T-helper 1 cell (primary cell): ENCODE results near the gene KCNG2.
"Not testable (repeated sequence)": the region's sequence is repeated elsewhere in the genome, so short reads cannot be mapped to it uniquely, and the experiment has no call there.

Experiments
- DNase-seq, 5 donors: peaks; one replicate each; pipeline ENCODE4 v3.0.0-alpha.2; 2012 to 2020

KCNG2 gene

DNA sequence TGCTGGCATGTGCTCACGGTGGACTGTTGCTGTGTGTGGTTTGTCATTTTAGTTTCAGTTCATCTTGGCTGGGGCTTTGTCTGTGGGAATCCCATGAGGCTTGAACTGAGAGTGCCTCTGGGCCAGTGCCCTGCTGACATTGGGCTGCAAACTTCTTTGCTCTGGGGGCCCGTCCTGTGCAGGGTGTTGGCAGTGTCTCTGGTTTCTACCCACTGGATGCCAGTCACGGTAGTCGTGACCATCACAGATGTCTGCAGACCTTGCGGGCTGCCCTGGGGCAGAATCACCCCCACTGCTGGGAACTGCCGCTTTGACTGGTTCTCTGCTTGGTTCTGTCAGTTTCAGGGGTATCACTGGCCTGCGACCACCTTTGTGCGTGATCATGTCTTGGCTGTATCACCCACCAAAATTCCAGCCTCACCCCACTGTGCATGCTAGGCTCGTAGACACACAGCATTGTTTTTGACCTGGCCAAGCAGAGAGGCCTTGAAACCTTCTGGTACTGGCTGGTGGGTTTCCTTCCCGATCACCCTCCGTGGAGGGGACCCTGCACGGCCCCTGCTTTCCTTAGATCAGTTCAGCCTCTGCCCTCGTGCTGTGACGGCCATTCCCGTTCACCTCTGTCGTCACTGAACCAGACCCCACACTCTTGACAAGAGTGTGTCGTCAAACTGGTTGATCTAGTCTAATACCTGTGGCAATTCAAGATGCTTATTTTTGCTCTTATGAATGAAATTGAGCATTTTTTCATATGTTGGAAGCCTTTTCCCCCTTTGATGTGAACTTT is 57.6 kb downstream of the KCNG2 start:
- no peak for DNase-seq

DNA sequence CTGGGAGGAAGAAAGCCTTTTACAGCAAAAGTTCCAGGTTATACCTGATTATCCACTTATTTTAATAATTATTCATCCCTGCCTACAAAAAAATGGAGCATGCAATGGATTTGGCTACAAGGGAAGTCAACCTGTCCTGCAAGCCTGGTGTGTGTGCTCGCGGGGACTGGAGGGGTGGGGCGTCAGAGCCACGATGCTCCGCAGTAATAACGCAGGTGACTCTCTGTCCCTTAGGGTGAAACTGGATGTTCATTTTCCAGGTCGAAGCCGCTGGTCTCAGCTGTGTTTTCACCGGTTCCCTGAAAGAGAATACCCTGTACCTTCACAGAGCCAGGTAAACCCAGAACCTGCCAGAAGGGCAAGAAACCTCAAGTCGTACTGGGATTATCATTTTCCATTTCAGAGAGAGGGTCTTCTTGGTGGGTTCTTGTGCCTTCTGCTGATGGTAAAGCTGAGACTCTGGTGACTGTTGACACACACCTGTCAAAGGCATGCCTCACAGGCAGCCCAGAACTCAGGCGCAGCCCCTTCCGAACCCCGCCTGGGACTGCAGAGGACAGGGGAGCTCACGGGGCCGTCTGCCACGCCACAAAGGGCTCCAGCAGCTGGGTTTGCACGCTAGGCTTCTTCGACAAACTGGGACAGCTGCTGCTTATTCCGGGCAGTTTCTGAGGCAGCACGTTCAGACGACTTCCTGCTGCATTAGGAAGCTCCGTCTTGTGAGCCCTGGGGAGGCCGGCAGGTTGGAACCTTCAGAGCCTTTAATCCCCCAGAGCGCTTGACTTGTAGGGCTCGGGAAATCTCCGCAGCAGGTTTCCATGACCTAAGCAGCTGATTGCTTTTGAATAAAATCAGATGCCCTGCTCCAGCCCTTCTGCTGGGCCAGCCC is 58.6 kb downstream of the KCNG2 start:
- DNase-seq: no peak

DNA sequence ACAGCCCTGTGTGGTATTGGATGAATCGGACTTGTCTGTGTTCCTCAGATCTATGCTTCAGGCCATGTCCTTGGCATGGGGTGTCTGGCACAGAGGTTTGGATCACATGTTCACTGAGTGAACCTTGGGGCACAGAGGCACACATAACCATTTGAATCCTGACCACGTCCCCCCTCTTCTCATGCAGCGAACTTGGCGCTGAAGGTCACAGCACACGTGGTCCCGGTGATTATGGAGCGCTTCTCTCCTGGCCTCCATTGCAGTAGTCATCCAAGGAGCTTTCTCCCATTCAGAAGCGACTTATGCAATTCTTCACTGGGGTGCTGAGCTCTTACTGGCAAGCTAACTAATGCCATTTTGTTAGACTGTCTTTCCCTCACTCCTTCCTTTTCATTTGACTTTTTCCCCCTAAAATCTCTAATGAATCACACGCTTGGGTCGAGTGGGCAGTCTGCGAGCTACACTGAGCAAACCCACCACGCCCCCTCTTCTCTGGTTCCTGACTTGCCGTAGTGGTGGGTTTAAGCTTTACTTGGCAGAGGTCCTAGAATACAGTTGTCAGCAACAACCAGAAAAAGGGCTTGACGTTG is 59.4 kb downstream of the KCNG2 start:
- DNase-seq: no peak

DNA sequence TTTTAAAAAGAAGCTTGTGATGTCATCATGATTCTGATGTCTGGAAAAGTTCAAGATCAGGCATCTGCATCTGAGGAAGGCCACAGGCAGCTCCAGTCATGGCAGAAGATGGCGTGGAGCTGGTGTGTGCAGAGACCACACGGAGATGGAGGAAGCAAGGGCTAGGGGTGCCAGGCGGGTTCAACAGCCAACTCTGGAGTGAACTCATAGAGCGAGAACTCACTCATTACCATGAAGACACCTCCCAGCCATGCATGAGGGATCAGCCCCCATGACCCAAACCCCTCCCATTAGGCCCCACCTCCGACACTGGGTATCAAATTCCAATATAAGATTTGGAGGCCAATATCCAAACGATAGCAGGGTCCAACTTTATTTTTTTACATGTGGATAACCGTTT is 61.6 kb downstream of the KCNG2 start:
- no peak for DNase-seq

DNA sequence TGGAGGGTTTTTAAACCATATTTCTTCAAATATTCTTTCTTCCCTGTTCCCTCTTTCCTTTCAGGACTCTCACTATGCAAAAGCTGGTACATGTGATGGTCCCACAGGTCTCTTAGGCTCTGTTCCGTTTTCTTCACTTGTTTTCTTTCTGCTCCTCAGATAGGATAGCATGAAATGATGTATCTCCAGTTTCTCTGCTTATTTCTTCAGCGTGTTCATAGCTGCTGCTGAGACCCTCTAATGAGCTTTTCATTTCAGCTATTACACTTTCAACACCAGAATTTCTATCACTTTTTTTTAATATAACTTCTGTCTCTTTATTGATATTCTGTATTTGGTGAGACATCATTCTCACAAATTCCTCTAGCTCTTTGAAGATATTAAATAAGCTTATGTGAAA is 63.9 kb downstream of the KCNG2 start:
- no peak for DNase-seq

DNA sequence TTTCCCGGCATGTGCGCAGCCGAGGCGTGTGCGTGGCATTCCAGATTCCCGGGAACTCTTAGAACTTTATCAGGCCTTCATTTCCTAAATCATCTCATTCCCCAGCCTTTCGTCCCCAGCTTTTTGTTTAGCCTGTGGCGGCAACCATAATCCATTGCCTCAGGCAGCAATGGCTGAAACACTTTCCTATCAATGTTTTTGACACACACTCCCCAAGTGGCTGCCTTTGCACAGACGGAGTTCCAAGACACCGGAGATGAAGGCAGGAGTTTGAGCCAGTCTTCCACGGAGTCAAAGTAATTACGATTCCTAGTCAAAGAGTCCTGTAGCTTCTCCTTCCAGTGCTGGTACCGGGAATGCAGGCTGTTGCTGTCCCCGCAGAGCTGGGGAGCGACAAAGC is 64.8 kb downstream of the KCNG2 start:
- no peak for DNase-seq

DNA sequence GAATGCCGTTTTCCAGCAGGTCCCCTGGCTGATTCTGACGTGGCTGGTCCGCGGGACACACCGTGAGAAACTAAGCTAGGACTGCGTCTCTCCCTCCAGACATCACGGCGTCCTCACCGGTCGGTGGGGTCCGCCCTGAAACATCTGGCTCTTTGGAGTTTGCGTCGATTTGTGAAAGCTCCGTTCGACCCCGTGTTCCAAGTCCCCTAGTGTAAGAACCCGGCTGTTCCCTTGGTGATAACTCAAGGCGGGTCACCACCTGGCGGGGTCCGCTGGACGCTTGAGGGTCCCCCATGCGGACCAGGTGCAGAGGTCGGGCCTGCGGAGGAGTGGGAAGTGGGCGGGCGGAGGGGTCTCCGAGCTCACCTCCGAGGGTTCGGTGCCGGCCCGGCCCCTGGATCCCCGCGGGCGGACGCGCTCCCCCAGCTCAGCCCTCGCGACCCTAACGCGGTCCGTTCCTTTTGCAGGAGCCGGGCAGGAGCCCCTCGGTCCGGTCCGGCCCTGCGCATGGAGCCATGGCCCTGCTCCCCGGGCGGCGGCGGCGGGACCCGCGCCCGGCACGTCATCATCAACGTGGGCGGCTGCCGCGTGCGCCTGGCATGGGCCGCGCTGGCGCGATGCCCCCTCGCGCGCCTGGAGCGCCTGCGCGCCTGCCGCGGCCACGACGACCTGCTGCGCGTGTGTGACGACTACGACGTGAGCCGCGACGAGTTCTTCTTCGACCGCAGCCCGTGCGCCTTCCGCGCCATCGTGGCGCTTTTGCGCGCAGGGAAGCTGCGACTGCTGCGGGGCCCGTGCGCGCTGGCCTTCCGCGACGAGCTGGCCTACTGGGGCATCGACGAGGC is 65.6 kb downstream of the KCNG2 start:
- no peak for DNase-seq

DNA sequence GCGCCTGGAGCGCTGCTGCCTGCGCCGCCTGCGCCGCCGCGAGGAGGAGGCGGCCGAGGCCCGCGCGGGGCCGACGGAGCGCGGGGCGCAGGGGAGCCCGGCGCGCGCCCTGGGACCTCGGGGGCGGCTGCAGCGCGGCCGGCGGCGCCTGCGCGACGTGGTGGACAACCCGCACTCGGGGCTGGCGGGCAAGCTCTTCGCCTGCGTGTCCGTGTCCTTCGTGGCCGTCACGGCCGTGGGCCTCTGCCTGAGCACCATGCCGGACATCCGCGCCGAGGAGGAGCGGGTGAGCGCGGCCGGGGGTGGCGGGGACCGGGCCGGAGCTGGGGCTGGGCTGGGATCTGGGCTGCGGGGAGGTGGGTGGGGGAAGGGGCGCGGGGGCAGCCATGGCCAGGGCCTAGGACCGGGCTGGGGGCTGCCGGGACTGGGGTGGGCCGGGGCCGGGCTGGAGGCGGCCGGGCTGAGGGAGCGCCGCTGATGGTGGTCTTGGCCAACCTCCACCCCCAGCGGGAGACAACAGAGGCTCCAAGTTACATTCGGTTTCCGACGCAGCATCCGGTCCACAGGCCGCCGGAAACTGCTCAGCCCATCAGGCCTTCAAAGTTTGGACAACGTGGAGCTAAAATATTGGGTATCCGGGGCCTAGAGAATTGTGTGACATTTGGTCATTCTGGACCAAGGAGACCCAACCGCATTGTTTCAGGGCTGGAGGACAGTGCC is 66.4 kb downstream of the KCNG2 start:
- DNase-seq: no peak

DNA sequence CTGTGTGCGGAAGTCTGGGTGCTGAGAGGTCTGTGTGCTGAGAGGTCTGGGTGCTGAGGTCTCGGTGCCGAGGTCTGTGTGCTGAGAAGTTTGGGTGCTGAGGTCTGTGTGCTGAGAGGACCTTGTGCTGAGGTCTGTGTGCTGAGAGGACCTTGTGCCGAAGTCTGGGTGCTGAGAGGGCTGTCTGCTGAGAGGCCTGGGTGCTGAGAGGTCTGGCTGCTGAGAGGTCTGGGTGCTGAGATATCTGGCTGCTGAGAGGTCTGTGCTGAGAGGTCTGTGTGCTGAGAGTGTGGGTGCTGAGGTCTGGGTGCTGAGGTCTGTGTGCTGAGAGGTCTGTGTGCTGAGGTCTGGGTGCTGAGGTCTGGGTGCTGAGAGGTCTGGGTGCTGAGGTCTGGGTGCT is 67.2 kb downstream of the KCNG2 start:
- DNase-seq: not testable (repeated sequence)

DNA sequence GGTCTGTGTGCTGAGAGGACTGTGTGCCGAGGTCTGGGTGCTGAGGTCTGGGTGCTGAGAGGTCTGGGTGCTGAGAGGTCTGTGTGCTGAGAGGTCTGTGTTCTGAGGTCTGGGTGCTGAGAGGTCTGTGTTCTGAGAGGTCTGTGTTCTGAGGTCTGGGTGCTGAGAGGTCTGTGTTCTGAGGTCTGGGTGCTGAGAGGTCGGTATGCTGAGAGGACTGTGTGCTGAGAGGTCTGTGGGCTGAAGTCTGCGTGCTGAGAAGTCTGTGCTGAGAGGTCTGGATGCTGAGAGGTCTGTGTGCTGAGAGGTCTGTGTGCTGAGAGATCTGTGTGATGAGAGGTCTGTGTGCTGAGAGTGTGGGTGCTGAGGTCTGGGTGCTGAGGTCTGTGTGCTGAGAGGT is 68.2 kb downstream of the KCNG2 start:
- not testable (repeated sequence) for DNase-seq

DNA sequence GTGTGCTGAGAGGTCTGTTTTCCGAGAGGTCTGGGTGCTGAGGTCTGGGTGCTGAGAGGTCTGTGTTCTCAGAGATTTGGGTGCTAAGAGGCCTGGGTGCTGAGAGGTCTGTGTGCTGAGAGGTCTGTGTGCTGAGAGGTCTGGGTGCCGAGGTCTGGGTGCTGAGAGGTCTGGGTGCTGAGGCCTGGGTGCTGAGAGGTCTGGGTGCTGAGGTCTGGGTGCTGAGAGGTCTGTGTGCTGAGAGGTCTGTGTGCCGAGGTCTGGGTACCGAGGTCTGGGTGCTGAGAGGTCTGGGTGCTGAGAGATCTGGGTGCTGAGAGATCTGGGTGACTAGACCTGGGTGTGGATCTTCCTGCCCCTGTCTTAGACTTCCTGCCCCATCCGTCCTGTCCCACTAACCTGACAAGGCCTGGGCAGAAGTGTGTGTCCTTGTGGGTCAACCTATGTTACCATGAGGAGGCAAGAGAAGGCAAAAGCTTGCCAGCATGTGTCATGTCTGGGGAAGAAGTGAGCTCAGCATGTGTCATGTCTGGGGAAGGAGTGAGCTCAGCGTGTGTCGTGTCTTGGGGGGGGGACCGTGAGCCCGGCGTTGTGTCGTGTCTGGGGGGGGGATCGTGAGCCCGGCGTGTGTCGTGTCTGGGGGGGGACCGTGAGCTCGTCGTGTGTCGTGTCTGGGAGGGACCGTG is 69.3 kb downstream of the KCNG2 start:
- no peak for DNase-seq

DNA sequence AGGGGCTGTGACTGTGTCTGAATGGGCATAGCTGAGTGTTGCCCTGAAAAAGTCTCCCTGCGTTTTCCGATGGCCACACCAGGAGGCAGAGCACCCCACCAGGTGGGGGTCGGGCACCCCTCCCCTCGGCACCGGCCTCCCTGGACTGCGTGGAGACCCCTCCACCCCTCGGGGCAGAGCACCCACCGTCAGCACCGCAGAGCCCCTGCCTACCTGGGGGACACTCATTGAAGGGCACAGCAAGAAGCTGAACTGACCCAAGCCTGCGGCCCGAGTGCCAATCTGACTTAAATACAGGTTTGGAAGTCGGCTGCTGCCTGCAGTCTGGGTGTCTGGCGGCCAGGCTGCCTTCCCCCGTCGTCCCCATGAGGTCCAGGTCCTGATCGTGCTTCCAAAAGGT is 69.9 kb downstream of the KCNG2 start:
- DNase-seq: no peak

DNA sequence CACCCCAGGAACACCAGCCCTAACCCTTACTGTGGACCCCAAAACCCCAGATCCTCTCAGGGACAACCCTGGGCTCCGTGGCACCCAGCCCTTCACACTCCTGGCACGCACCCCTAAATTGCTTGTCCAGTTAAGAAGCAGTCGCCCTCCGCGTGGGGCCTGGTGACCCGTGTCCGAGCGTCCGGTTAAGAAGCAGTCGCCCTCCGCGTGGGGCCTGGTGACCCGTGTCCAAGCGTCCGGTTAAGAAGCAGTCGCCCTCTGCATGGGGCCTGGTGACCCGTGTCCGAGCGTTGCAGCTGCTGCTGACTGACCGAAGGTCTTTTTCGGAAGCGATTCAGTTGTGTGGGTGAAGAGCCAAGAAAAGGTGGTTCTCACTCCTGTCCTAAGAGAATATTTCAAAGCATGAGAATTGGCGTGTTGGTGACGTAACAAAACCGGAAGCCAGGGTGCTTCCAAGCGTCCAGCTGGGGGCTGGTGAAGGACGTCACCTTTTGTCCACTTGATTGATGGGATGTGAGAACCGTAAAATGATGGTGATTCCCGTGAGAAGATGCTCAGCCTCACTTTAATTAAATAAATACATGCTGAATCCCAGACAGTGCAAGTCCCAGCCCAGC is 70.5 kb downstream of the KCNG2 start:
- no peak for DNase-seq

DNA sequence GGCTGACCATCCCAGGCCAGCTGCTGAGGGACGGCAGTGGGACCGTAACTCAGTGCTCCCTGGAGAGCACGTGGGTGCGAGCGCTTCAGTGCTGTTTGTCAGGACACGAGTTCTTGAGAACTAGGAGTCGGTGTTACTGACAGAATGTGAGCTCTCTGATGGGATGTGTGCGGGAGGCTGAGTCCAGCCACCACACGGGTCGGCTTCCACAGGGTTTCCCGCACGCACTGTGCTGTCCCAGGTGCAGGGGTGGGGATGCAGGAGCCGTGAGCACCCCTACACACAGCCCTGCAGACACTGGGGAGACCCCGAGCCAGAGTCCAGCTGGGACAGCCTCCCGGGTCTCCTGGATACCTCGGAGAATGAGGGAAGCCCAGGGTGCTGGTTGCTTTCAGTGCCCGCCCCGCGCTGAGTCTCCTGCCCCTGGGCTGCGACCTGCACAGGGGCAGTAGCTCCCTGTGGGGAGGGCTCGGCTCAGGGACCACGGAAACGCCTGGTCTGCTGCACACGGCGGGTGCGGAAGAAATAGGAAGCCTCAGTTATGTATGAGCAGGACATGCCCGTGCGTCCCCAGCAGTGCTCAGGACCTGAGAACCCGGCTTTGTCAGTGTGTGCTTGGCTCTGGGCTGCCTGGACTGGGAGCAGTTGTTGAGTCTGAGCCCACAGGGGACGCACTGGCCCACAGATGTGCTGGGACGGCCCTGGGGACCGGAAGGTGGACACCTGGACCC is 71.2 kb downstream of the KCNG2 start:
- DNase-seq: no peak

DNA sequence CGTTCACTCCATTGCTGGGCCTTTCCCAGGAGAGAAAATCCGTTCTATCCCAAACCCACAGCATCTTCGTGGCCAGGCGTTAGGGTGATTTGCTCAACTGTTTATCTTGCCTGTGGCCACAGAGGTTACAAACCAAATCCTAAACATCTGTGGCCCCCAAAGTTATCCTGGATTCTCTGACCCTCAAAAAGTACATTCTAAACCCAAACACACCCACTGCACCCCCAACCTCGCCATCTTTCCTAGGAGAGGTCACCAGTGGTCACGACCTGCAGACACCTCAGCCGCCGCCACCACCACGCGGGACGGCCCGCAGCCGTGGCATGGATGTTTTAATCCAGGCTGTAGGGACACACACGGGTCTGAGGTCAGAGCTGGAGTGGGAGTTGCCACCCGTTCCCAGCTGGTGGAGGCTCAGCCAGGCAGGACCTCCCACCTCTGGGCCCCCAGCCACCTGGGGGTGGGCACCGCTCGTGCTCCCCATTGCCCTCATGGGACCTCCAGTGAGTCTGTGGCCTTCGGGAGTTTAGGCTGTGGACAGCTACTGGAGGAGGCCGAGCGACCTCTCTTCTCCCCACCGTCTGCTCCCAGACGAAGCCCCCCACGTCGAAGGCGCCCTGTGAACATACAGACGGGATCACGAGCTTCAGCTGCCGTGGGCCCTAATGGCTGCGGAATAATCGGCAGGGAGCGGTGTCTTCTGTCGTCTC is 72.0 kb downstream of the KCNG2 start:
- DNase-seq: no peak

DNA sequence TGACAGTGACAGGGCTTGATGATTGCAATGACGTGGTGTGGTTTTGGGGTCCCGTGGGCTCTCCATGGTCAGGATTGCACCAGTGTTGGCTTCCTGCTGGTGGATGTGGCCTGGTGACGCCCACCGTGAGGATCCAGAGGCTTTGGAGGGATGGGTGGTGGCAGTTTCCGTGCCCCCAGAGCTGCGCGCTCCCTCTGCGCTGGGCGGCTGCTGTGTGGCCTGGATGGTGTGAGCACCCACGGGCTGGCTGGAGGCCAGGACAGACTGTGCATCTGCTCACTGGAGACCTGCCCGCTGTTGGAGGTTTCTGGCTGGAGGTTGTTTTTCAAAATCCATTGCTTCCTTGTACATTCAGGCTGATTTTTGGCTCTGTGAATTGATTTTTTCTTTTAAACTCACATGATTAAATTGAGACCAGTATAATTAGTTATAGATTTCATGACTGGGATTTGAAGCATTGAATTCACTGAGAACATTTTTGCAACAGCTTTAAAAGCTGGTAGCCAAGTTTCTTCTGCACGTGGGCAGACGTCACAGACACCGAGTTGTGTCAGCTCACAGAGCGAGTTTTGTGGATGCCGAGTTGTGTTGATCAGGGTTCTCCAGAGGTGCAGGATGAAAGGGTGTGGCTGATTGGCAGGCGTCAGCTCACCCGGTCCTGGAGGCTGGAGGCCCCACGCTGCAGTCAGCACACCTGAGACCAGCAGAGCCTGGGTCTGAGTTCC is 72.7 kb downstream of the KCNG2 start:
- DNase-seq: no peak

DNA sequence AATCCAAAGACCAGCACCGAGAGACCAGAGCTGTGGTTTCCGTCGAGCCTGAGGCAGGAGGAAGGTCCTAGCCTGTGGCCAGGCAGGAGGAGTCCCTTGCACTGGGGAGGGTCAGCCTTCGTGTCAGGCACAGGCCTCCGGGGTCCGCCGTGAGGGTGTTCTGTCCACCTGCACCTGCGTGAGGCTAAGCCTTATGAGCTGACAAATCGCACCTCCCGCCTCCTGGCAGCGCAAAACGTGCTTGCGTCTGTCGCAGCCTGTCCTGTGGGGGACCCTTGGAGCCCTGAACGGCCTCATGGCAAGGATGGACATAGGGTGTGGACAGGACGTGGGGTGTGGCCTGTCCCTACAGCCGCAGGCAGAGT is 73.3 kb downstream of the KCNG2 start:
- DNase-seq: no peak

DNA sequence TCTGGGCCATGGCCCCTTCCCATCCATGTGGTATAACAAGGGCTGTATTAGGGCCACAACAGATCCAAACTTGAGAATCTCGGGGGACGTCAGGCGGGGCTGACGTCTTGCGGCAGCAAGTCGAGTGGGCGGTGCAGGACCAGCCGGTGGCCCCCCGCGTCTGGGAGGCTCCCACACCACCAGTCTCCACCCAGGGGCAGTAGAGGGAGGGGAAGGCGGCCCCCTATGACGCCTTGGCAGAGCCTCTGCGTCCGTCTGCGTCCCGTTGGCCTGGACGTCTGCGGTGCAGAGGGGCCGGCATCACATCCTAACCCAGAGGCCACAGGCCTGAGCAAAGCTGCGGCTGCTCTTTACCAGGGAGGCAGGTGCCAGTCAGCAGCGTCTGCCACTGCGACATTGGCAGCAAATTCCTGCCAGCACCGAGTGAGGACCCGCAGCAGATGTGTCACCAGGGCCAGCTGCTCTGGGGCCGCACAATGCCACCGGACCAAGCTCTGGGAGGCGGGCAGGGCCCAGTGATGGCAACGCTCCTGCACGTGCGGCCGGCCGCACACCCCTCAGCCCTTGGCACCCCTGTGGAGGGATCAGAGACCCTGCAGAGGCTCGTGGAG is 73.8 kb downstream of the KCNG2 start:
- no peak for DNase-seq
